NCI-H187 treated with DMSO at 0.1 percent for 48 hours (cell line): Measurements from ENCODE around the gene TUB.
A peak's percentile ranks its signal among the peaks of the same experiment; 100 is the strongest.

Experiments
- DNase-seq: peaks from one replicate; lab custom pipeline; 2025; lab: John Stamatoyannopoulos, UW

The TUB gene

GRCh38 chr11:8107642-8108041 lies 26.6 kb downstream of the TUB start:
- no peak for DNase-seq

GRCh38 chr11:8108421-8108820 lies 27.4 kb downstream of the TUB start:
- DNase-seq, result no peak

GRCh38 chr11:8109675-8110074 lies 28.7 kb downstream of the TUB start:
- no peak for DNase-seq

DNA sequence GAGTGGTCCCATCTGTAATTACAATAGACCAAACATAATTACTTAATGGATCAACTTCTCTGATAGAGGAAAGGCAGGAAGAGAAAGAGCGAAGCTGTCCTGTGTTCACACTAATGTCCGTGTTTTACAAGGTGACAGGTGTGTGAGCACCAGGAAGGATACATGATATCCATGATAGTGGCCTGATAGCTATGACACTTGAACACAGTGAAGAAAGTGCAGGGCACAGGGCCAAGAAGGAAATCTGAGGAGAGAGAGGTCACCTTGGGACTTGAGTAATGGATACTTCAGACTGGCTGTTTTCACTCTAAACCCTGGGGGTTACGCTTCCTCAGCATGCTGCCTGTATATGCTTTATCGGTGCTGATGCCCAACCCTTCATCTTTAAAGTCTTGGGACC lies 29.4 kb downstream of the TUB start:
- peak; percentile 74 for DNase-seq

- no peak for DNase-seq
These were observed 30.6 kb downstream of the TUB start for GRCh38 chr11:8111636-8112035.

DNA sequence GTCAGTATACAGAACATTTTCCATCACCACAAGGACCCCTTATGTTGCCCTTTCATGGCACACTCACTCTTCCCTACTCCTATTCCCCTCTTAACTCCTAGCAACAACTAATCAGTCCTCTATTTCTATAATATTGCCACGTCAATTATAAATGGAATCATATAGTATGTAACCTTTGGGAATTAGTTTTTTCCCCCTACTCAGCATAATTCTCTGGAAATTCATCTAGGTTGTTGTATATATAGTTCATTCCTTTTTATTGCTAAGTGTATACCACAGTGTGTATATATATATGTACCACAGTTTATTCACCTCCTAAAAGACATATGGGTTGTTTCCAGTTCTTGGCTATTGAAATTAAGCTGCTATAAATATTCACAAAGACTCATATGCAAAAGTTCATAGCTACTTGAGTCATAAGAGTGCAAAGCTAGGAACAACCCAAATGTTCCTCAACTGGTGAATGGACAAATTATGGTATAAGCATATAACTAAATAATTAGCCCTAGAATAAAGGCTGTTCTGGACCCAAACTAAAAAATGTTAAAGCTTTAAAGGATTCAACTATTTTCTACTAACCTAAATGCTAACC lies 41.3 kb downstream of the TUB start:
- DNase-seq, result no peak

DNA sequence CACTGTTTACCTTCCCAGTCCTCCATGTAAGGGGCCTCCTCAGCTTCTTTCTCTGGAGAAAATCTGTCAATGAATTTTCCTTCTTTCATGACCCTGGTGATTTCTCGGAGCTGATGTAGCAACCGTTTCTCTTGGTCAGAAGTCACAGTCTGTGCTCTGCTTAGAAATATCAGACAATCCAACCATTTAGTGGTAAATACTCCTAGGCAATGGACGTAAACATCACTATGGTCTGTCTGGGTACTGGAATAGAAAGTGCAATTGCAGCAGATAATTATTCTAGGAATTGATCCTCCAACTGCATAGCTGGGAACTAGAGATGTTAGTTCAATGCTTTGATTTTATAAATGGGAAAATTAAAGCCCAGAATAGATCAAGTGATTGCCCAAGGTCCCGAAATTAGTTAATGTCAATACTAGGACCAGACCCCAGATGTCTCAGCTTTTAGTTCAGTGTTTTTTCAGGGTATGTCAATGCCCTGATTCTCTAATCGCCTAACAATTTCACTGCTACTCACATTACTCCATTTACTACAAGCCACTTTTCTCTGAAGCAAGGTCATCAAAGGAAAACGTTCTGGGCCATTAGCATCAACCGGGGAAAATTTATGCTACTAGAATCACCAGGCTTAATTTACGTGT lies 45.8 kb downstream of the TUB start:
- DNase-seq, result no peak

- no peak for DNase-seq
These were observed 46.4 kb downstream of the TUB start for GRCh38 chr11:8127447-8127846.

GRCh38 chr11:8138526-8138925 lies 57.5 kb downstream of the TUB start:
- no peak for DNase-seq

DNA sequence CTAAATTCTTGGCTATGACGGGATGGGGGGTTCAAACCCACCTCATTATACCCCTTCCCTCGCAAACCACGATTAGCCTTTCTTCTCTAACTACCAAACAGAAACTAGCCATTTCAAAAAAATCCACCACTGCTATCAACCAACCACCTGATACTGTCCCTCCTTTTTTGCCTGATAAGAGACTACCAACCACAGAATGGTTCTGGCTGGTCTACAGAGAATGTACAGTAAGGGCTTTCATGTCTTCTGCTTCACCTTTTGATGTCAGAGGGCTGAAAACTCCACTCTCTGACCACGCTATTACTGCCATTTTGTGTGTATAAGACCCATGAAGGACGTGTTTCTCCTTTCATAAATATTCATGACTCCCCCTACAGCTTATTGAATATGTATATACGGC lies 68.7 kb downstream of the TUB start:
- DNase-seq, result no peak
